Eye (tissue), 1 donor: ENCODE data around the gene REEP2.
"Not testable (repeated sequence)": the region's sequence is repeated elsewhere in the genome, so short reads cannot be mapped to it uniquely, and the experiment has no call there.

Source experiments
- DNase-seq: peaks from one replicate; pipeline ENCODE4 v3.0.0-alpha.2; 2015

REEP2 gene, protein sequence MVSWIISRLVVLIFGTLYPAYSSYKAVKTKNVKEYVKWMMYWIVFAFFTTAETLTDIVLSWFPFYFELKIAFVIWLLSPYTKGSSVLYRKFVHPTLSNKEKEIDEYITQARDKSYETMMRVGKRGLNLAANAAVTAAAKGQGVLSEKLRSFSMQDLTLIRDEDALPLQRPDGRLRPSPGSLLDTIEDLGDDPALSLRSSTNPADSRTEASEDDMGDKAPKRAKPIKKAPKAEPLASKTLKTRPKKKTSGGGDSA

DNA sequence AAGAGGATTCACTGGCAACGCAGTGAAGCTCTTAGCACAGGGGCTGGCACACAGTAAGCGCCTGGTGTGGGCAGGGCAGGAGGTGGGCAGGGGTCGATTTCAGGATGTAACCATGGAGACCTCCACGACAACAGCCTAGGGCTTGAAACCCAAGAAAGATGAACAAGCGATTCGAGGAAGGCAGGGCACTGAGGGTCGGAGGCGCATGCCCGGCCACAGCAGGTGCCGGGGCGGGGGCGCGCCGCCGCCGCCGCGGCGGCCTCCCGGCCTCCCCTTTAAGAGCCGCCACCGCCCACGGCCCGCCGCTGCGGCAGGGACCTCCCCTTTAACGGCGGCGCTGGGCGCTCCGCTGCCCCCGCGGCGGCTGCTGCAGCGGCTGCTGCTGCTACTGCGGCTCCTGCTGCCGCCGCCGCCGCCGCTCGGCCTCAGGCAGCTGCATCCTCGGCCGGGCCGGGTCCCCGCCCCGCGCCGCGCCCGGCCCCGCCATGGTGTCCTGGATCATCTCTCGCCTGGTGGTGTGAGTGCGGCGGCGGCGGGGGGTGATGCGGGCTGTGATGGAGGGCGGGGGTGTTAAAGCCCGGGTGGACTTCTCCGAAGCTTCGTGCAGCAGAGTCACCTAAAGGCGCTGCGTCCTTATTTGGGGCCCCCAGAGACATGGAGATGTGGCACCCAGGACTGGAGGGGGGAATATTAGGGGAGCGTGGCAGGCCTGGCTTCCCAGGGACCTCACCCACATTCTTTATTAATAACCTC lies at the start of gene REEP2:
TSS of gene REEP2 (plus strand) at position 334 of the 753 bp plus-strand sequence. CDS start at position 486, 152 bp downstream.
- peak; percentile 86 for DNase-seq

DNA sequence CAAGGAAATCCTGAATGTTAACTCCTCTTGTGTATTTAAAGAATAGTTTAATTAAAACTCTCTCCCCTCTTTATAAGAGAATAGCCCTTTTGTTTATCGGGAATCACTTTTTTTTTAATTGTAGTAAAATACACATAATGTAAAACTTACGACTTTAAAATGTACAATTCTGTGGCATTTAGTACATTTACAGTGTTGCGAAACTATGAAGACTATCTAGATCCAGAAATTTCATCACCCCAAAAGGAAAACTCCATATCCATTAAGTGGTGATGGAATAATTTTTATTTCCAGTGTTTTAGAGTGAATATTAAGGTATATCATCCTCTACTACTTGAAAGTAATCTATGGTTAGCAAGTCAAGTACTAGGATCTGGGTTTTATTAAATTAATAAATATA lies 49.5 kb upstream of the REEP2 start:
- no peak for DNase-seq

GRCh38 chr5:138389911-138390310 lies 48.9 kb upstream of the REEP2 start:
- DNase-seq: not testable (repeated sequence)

DNA sequence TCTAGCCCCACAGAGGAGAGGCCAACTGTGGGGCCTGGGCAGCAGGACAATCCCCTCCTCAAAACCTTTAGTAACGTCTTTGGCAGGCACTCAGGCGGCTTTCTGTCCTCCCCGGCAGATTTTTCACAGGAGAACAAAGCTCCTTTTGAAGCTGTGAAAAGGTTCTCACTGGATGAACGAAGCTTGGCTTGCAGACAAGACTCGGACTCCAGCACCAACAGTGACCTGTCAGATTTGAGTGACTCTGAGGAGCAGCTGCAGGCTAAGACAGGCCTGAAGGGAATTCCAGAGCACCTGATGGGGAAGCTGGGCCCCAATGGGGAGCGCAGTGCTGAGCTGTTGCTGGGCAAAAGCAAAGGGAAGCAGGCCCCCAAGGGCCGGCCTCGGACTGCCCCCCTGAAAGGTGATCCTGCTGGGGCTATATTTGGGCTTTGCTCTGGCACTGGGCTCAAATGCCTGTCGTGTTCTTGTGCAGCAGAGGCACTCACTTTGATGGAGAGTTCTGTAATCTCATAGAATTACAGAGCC lies 46.9 kb upstream of the REEP2 start:
- DNase-seq: peak; percentile 47

DNA sequence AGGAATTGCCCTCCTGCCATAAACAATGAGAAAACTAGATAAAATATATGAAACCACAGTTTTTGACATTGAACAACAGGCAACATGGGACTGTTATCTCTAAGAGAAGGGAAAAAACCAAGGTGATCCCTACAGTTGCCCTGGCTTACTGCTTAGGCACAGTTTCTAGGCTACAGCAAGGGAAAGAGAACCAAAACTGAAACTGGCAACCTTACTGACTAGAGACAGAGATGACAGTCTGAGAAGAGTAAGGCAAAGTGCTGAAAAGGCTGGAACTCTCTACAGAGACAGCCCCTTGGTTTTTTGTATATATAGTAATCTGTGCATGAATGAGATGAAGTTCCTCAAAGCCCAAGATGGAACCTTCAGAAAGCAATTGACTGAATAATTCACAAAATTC lies 36.2 kb upstream of the REEP2 start:
- no peak for DNase-seq

DNA sequence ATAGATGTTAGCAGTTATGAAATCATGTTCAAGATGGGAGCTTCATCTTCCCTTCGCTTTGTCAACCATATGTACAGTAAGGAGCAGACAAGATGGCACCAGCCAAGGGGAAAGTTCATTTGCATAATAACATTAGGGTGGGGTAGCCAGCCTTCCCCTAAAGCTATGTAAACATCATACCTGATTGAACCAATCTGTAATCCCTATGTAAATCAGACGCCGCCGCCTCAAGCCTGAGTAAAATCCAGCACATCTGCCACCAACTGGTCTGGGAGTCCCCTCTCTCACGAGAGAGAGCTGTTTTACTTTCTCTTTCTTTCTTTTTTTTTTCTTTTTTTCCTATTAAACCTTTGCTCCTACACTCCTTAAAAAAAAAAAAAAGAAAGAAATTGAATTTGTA lies 30.8 kb upstream of the REEP2 start:
- DNase-seq: no peak

DNA sequence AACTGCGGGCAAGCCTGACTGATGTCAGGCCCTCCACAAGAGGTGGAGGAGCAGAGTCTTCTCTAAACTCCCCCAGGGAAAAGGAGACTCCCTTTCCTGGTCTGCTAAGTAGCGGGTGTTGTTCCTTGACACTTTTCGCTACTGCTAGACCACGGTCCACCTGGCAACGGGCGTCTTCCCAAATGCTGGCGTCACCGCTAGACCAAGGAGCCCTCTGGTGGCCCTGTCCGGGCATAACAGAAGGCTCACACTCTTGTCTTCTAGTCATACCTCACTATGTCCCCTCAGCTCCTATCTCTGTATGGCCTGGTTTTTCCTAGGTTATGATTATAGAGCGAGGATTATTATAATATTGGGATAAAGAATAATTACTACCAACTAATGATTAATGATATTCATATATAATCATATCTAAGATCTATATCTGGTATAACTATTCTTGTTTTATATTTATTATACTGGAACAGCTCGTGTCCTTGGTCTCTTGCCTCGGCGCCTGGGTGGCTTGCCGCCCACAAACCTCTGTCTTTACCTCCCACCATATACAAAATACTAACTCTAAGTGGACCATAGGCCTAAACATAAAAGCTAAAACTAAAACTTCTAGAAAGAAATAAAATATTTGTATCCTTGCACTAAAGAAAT lies 27.7 kb upstream of the REEP2 start:
- DNase-seq: peak; percentile 8

DNA sequence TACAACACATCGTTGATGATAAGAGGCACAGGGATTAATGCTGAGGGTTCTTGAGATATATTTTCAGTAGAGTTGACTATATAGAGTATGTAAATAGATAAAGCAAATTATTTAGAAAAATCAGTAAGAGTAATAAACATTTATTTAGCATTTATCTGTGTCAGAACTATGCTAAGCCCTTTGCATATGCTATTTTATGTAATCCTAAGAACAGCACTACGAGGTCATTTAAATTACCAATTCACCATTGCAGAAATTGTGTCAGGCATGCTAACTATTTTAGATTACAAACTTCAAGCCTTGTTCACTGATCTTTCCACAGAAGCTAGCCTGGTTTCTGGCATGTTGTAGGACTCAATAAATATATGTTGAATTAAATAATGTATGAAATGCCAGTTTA lies 20.4 kb upstream of the REEP2 start:
- DNase-seq: no peak

- no peak for DNase-seq
Observed at GRCh38 chr5:138425079-138425478, 13.8 kb upstream of the REEP2 start.

- DNase-seq: no peak
Observed at GRCh38 chr5:138435943-138436342, 2.9 kb upstream of the REEP2 start.

GRCh38 chr5:138438003-138438723 lies 694 bp upstream of the REEP2 start:
- DNase-seq: no peak

- DNase-seq: peak; percentile 79
Observed at GRCh38 chr5:138439477-138440158, 761 bp downstream of the REEP2 start.

GRCh38 chr5:138440159-138441073 lies 1.6 kb downstream of the REEP2 start:
- DNase-seq: peak; percentile 50

- no peak for DNase-seq
Observed at GRCh38 chr5:138441221-138441620, 2.4 kb downstream of the REEP2 start.

DNA sequence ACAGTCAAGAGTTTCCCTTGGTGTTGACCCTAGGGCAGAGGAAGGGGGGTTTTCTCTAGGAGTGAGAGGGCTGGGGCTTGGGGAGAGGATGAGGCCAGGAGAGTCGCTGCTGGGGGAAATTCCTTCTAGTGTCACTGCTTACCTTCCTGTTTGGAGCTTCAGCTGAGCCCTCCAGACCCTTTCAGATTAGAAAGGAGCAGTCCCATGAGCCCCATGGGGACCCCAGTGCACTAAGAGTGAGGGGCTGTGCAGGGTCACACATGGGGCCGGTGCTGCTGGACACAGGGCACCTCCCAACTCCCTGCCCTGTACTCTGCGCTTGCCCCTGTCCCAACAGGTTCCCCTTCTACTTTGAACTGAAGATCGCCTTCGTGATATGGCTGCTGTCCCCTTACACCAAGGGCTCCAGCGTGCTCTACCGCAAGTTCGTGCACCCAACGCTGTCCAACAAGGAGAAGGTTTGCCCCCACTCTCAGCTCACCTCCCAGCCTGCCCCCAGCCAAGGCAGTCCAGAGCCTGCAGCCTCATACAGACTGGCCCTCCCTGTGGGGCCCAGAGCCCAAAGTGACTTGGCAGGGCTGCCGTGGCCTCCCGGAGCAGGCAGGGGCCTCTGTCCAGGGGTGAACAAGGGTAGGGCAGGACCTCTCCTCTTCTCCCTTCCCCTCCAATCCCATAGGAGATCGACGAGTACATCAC lies 5.4 kb downstream of the REEP2 start:
- no peak for DNase-seq

GRCh38 chr5:138444774-138445546 lies 6.1 kb downstream of the REEP2 start:
- DNase-seq: no peak

- no peak for DNase-seq
Observed at GRCh38 chr5:138445547-138446271, 6.9 kb downstream of the REEP2 start.

GRCh38 chr5:138448070-138448469 lies 9.2 kb downstream of the REEP2 start:
- DNase-seq: no peak
